NAMALWA (cell line): Measurements from ENCODE around the gene LSMEM2.
"Not testable (repeated sequence)": the region's sequence is repeated elsewhere in the genome, so short reads cannot be mapped to it uniquely, and the experiment has no call there.

ENCODE experiments used
- DNase-seq: peaks from one replicate; pipeline ENCODE4 v3.0.0-alpha.2; 2015; ENCODE audit warnings: low spot score

Gene LSMEM2

DNA sequence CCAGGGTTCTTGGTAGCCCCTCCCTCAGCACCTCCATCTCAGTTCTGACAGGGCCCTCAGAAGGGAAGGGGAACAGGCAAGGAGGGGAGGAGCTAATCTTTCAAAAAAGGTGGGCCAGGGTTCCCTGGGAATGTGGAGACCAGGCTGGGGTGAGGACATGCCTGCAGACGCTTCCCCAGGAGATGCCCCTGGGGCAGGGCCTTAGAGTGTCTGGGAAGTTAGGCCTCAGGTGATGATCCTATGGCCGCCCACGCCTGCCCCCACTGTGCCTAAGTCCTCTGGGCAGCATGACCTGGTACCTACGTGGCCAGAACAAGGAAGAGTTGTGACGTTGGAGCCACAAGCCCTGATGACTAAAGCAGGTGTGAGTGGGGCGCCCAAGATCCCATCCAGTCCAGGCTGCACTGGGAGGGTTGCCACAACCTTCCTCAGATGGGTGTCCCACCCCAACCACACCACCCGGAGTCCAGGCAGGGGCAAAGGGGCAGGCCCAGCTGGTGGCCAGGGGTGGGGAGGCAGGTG lies 13.9 kb upstream of the LSMEM2 start:
- no peak for DNase-seq

DNA sequence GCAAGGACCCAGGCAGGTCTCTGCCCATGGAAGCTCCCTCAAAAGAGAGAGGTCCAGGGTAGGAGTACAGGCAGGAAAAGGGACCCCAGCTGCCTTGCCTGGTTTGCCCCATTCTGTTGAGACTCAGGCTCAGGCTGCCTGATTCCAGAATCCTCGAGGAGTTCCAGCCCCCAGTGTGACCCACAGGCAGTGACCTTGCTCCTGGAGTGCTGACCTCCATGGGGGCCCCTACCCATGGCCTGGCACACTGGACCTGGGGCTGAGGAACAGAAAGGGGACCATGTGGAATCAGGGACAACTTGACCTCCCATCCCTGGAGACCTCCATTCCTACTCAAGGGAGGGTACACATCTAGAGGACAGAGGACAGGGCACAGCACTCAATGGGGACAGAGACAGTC lies 13.3 kb upstream of the LSMEM2 start:
- DNase-seq, result no peak

- DNase-seq, result no peak
These were observed 12.9 kb upstream of the LSMEM2 start for GRCh38 chr3:50266017-50266416.

GRCh38 chr3:50266836-50267235 lies 12.1 kb upstream of the LSMEM2 start:
- no peak for DNase-seq

DNA sequence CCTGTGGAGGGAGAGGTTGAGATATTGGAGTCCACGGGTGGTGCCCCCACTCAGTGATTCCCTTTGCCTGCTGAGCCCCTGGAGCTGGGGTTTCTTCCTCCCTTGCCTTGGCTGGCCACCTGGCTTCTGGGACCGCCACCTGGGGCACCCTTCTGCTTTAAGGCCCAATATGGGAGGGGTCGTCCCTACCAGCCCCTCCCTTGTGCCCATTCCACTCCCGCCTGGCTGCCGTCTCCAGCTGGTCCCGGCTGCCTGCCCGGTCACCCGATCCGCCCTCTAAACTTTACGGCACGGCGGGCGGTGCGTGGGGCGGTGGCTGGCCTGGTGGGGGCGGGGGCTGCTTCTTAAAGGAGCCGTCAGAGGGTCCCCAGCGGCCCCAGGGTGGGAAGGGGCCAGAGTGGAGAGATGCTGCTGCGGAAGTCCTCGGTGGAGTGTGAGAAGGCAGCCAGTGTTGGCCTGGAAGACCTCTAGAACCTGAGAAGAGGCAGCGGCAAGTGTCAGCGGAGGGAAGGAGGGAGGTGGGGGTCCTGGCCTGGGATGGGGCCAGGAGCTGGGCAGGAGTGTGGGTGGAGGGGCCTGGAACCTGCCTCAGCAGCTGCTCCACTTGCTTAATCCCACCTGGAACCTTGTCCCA lies 11.5 kb upstream of the LSMEM2 start:
- no peak for DNase-seq

GRCh38 chr3:50268276-50268675 lies 10.6 kb upstream of the LSMEM2 start:
- DNase-seq, result no peak

DNA sequence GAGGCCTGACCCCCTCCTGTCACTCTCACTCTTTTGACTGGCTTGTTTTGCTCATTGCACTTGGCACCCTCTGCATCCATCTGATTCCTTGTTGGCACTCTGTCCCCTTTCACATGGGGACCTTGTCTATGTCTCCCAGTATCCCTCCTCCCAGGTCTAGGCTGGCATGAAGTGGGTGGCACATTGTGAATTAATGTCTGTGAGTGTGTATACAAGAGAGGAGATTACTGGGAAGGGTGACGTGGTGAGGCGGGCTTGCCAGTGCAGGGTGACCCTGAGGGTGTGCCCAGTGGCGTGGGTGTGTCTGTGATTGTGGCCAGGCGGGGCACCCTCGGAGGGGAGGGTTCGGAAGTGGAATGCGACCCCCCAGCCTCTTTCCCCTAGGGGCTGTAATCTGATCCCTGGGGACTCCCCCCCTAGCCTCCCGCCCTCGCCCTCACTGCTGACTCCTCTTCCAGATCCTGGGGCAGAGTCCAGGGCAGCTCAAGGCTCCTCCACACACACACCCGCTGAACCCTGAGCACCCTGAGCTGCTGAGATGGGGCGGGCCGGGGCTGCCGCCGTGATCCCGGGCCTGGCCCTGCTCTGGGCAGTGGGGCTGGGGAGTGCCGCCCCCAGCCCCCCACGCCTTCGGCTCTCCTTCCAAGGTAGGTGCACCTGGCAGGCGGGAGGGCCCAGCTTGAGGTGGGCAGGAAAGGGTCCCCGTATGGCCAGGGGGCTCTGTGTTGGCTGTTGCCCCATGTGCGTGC lies 10.0 kb upstream of the LSMEM2 start, which contains the start of gene SEMA3B:
Gene SEMA3B (plus strand): TSS at position 445 of the 749 bp plus-strand sequence. CDS start 94 bp downstream, at position 539.
- no peak for DNase-seq

- no peak for DNase-seq
These were observed 9.4 kb upstream of the LSMEM2 start for GRCh38 chr3:50269460-50269859.

DNA sequence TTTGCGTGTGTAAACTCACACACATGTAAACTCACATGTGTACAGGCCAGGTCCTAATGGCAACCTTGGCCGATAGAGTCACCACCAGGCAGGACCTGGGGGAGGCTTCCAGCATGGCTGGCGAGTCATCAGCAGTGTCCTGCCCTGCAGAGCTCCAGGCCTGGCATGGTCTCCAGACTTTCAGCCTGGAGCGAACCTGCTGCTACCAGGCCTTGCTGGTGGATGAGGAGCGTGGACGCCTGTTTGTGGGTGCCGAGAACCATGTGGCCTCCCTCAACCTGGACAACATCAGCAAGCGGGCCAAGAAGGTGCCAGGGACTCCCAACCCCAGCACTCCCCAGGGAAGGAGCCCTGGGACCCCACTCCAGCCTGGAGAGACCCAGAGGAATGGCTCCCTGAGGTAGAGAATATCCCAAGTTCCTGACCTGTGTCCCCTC lies 8.9 kb upstream of the LSMEM2 start:
- DNase-seq, result no peak

DNA sequence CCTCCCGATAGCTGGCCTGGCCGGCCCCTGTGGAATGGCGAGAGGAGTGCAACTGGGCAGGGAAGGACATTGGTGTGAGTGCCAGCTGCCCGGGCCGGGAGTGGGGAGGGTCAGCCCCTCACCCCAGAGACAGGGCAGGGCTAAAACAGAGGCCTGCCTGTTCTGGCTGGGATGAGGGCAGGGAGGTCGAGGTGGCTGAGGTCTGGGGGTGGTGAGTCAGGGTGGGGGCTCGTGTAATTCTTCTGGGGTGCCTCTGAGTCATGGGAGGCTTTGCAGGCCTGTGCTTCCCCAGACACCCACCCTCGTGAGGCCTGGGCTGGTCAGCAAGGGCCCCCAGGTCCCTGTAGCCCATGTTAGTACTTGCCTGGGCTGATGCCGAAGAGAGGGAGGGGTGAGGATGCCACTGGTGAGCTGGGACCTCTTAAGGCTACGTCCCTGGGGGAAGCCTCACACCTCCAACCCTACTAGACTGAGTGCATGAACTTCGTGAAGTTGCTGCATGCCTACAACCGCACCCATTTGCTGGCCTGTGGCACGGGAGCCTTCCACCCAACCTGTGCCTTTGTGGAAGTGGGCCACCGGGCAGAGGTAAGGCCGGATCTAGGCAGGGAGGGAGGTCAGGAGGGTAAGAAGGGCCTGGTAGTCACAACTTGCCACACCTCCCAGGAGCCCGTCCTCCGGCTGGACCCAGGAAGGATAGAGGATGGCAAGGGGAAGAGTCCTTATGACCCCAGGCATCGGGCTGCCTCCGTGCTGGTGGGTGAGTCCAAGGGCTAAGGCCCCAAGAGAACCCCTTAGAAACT lies 8.3 kb upstream of the LSMEM2 start:
- no peak for DNase-seq

DNA sequence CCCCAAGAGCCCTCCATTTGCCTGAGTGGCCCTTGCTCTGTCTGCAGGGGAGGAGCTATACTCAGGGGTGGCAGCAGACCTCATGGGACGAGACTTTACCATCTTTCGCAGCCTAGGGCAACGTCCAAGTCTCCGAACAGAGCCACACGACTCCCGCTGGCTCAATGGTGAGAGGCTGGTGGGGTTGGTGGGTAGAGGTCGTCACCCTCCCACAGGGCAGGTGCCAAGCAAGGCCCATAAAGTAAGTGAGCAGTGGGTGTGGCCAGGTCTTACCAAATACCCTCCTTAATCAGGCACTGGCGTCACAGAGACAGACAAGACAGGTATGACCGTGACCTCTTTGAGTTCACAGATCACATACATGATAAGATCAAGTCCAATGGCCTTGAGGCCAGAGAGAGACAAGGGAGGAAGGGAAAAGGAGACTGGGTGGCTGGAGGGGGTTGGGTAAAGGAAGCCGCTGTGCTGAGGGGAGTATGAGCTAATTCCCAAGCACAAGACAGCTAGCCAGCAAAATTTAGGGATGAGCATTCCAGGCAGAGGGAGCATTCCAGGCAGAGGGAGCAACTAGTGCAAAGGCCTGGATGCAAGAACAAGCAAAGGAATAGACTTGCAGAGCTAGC lies 7.5 kb upstream of the LSMEM2 start:
- DNase-seq, result no peak

DNA sequence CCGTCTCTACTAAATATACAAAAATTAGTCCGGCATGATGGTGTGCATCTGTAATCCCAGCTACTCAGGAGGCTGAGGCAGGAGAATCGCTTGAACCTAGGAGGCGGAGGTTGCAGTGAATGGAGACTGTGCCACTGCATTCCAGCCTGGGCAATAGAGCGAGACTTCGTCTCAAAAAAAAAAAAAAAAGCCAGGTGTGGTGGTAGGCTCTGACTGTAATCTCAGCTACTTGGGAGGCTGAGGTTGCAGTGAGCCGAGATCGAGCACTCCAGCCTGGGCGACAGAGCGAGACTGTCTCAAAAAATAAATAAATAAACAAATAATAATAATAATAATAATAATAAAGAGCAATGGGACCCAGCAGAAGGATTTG lies 6.4 kb upstream of the LSMEM2 start:
- not testable (repeated sequence) for DNase-seq

- DNase-seq, result peak; percentile 67
These were observed 5.8 kb upstream of the LSMEM2 start for GRCh38 chr3:50272911-50273688.

DNA sequence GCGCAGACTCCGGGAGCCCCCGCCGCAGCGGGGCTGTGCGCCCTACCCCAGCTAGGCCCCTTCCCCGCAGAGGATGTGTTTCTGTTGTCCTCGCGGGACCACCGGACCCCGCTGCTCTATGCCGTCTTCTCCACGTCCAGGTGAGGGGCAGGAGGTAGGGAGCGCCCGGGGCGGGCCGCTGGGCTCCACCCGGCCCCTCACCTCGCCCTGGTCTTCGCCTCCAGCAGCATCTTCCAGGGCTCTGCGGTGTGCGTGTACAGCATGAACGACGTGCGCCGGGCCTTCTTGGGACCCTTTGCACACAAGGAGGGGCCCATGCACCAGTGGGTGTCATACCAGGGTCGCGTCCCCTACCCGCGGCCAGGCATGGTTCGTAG lies 5.2 kb upstream of the LSMEM2 start:
- DNase-seq, result no peak

DNA sequence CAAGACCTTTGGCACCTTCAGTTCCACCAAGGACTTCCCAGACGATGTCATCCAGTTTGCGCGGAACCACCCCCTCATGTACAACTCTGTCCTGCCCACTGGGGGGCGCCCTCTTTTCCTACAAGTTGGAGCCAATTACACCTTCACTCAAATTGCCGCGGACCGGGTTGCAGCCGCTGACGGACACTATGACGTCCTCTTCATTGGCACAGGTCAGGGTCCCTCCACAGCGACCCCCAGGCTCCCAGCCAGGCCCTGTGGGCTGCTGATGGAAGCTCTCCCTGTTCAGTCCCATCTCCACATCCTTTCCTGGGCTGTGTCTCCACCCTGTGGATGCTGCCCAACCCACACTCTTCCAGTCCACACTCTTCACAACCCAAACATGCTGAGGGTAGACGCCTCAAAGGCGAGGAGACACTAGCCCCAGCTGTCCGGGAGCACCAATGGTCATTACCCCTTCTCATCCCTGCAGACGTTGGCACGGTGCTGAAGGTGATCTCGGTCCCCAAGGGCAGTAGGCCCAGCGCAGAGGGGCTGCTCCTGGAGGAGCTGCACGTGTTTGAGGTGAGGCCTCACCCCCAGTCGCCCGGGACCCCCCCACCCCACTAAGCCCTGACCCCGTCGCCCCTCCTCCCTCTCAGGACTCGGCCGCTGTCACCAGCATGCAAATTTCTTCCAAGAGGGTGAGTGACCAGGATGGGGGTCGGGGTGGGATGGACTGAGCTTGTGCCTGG lies 4.3 kb upstream of the LSMEM2 start:
- DNase-seq, result peak; percentile 49

GRCh38 chr3:50275141-50275995 lies 3.5 kb upstream of the LSMEM2 start:
- DNase-seq, result no peak

DNA sequence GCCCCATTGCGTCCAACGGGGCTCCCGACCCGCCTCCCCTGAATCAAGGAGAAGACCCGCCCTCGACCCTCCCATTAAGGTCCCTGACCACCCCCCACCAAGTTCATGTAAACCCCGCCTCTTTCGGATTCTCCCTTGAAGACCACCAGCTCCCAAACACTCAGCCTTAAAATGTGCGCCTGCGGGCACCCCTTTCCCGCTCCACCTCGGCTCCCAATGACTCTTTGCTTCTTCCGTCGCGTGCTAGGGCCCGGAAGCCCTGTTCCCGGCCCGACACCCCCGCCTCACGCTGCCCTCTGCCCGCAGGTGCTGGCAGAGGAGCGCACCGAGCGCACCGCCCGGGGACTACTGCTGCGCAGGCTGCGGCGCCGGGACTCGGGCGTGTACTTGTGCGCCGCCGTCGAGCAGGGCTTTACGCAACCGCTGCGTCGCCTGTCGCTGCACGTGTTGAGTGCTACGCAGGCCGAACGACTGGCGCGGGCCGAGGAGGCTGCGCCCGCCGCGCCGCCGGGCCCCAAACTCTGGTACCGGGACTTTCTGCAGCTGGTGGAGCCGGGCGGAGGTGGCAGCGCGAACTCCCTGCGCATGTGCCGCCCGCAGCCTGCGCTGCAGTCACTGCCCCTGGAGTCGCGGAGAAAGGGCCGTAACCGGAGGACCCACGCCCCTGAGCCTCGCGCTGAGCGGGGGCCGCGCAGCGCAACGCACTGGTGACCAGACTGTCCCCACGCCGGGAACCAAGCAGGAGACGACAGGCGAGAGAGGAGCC lies 2.7 kb upstream of the LSMEM2 start:
- DNase-seq, result no peak

- no peak for DNase-seq
These were observed 2.2 kb upstream of the LSMEM2 start for GRCh38 chr3:50276762-50277101.
